Mammary epithelial cell (primary cell): ENCODE data around the gene ADAMTS3.

ENCODE experiments used
- EZH2 ChIP-seq: IDR thresholded peaks from 2 replicates; pipeline ENCODE4 v1.6.1; 2012; ENCODE audit warnings: low read length, inconsistent platforms, borderline replicate concordance
- TF ChIP-seq, protein P1 (sequence below), 2 donors: IDR thresholded peaks in 1 of 2; conservative IDR thresholded peaks in 1 of 2; 2 replicates each; pipeline ENCODE4 v1.5.1; 2011 to 2012; ENCODE audit warnings: inconsistent platforms in 2 of 2, low read length in 2 of 2, mild to moderate bottlenecking in 2 of 2, control low read depth in 1 of 2, low read depth in 1 of 2; ENCODE audit not compliant: insufficient read depth in 1 of 2; ENCODE audit errors: extremely low read depth in 1 of 2

DNA sequence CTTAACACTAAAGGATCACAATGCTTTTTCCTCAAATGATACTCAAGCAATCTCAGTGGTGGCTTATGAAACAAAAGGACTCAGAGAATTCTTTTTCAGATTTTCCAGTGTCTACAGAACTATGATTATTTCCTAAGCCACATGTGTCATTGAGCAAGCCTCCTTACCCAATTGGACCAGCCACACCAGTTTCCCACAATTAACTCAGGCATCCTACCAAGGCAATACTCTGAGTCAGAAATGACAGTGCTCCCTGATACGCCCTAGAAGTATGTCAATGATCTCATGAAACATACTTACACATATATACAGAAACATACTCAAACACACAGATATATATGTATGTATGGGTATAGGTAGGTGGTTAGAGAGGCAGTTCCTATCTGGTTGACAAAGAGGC lies 4.8 kb downstream of the ADAMTS3 start:
- TF ChIP-seq EZH2, result no peak
- TF ChIP-seq, protein P1, sequence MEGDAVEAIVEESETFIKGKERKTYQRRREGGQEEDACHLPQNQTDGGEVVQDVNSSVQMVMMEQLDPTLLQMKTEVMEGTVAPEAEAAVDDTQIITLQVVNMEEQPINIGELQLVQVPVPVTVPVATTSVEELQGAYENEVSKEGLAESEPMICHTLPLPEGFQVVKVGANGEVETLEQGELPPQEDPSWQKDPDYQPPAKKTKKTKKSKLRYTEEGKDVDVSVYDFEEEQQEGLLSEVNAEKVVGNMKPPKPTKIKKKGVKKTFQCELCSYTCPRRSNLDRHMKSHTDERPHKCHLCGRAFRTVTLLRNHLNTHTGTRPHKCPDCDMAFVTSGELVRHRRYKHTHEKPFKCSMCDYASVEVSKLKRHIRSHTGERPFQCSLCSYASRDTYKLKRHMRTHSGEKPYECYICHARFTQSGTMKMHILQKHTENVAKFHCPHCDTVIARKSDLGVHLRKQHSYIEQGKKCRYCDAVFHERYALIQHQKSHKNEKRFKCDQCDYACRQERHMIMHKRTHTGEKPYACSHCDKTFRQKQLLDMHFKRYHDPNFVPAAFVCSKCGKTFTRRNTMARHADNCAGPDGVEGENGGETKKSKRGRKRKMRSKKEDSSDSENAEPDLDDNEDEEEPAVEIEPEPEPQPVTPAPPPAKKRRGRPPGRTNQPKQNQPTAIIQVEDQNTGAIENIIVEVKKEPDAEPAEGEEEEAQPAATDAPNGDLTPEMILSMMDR (conservative IDR thresholded peaks at IDR 0.05 in 1 of 2, IDR thresholded peaks at IDR 0.05 in 1 of 2; ENCODE audit: extremely low read depth in 1 of 2, insufficient read depth in 1 of 2, low read depth in 1 of 2, low read length in 2 of 2), result no peak
